HCT116 (cell line): ENCODE data around the gene ENO2.

Experiments
- EZH2phosphoT487 ChIP-seq: fragments of 200-600 bp; IDR thresholded peaks from 2 replicates; pipeline ENCODE4 v1.6.1; 2018; ENCODE audit warnings: antibody characterized with exemption, borderline replicate concordance
- POLR2A ChIP-seq: IDR thresholded peaks from 2 replicates; pipeline ENCODE4 v1.7.0; 2011; ENCODE audit warnings: borderline replicate concordance; ENCODE audit not compliant: insufficient read depth, insufficient read length; ENCODE audit errors: extremely low read depth
- RAD21 ChIP-seq: IDR thresholded peaks from 2 replicates; pipeline ENCODE4 v1.6.1; 2012; ENCODE audit warnings: low read depth, mild to moderate bottlenecking
- ZFX ChIP-seq: fragments of 450-650 bp; IDR thresholded peaks from 2 replicates; pipeline ENCODE4 v1.6.1; 2017
- TF ChIP-seq, protein P1 (sequence below), 3 experiments: fragments of 200-600 bp in 1 of 3; sonication (generic) in 1 of 3; IDR thresholded peaks in 2 of 3; conservative IDR thresholded peaks in 1 of 3; 2 replicates each; pipeline ENCODE4 v1.5.1; 2012 to 2017; ENCODE audit warnings: low read depth in 2 of 3, low read length in 2 of 3, antibody characterized with exemption in 1 of 3, borderline replicate concordance in 1 of 3, control low read depth in 1 of 3, mild to moderate bottlenecking in 1 of 3, mixed read lengths in 1 of 3, mixed run types in 1 of 3, moderate library complexity in 1 of 3; ENCODE audit not compliant: insufficient read depth in 1 of 3

DNA sequence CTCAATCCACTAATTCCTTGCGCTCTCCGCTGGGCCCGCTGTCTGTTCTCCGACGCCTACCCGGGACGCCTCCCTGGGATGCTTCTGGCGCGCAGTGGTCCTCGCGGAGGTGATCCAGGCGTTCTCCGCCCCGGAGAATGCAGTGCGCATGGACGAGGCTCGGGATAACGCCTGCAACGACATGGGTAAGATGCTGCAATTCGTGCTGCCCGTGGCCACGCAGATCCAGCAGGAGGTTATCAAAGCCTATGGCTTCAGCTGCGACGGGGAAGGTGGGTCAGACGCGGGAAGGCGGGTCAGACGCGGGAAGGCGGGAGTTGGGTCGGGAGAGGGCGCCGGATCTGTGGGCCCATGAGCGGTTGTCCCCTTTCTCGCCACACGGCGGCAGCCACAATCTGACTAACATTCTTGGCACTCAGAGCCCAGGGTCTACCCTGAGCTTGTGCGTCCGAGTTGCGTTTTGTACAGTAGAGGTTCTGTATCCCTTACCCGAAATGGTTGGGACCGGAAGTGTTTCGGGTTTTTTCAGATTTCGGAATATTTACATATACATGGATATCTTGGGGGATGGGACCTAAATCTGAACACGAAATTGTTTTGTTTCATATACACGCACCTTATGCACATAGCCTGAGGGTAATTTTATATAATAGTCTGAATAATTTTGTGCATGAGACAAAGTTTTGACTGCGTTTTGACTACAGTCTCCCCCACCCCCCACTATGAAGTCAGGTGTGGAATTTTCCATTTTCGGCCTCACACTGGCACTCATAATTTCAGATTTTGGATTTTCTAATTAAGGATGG lies 30.2 kb downstream of the ENO2 start:
- TF ChIP-seq RAD21 (no peak), EZH2phosphoT487 (no peak), POLR2A (no peak), ZFX (peak; percentile 33; the same call in 1 of the 2 replicates)
- TF ChIP-seq, protein P1, sequence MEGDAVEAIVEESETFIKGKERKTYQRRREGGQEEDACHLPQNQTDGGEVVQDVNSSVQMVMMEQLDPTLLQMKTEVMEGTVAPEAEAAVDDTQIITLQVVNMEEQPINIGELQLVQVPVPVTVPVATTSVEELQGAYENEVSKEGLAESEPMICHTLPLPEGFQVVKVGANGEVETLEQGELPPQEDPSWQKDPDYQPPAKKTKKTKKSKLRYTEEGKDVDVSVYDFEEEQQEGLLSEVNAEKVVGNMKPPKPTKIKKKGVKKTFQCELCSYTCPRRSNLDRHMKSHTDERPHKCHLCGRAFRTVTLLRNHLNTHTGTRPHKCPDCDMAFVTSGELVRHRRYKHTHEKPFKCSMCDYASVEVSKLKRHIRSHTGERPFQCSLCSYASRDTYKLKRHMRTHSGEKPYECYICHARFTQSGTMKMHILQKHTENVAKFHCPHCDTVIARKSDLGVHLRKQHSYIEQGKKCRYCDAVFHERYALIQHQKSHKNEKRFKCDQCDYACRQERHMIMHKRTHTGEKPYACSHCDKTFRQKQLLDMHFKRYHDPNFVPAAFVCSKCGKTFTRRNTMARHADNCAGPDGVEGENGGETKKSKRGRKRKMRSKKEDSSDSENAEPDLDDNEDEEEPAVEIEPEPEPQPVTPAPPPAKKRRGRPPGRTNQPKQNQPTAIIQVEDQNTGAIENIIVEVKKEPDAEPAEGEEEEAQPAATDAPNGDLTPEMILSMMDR (IDR thresholded peaks at IDR 0.05 in 2 of 3, conservative IDR thresholded peaks at IDR 0.05 in 1 of 3; ENCODE audit: borderline replicate concordance in 1 of 3, insufficient read depth in 1 of 3, low read depth in 2 of 3, low read length in 2 of 3) = peak in 2 of 3 experiments; percentile 76 to 77; a peak in 4 of 6 replicates
